NCI-H345 treated with DMSO at 0.1 percent for 48 hours (cell line): ENCODE results near the gene FAM114A1.
"Not testable (repeated sequence)": the region's sequence is repeated elsewhere in the genome, so short reads cannot be mapped to it uniquely, and the experiment has no call there.

Experiments used
- DNase-seq: peaks from one replicate; lab custom pipeline; 2025; ENCODE audit not compliant: unreplicated experiment; lab: John Stamatoyannopoulos, UW

FAM114A1 gene

DNA sequence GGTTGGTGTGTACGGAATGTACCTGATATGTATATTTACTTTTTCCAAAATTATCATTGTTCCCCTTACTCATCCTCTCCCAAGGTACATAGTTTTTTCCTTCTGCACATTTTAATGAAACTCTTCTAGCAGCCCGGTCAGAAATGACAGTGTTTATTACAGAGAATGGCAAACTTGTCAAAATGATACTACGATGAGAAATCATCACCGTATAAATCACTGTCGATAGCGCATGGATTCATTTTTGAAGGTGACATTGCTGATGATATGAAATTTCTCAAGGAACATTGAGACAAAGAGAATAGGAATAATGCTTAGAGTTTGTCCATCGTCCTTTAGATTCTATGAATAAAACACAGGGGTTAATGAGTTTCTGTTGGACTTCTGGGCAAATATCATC is 30.6 kb downstream of the FAM114A1 start:
- no peak for DNase-seq

- DNase-seq = no peak
These were observed 34.6 kb downstream of the FAM114A1 start for GRCh38 chr4:38902221-38902620.

- DNase-seq = peak; percentile 7
These were observed 35.1 kb downstream of the FAM114A1 start for GRCh38 chr4:38902695-38903094.

DNA sequence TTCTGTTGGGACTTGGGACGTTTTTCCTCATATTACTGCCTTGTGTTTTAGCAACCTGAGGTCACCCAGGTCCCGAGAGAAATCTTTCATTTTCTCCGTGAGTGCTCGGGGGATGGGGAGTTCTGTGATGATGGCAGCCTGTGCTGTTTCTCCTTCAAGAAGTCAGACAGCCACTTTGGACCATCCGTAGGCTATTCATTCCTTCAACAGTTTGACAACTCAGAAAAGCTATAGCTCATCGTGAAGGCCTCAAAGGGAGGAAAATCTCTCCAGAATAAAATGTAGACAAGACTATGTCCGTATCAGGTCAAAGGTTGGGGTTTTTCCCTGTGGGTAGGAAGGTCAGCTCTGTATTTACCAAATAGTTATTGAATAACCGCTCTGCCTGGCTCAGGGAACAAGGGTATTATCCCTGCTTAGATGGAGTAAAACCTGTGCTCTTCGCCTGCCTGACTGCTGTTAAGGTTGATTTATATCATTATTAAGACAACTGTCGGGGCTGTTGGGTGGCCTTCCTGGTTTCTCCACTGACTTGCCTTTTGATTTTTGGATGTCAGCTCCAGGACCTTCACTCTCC is 36.6 kb downstream of the FAM114A1 start:
- no peak for DNase-seq

GRCh38 chr4:38904682-38905081 is 37.1 kb downstream of the FAM114A1 start:
- DNase-seq = no peak

DNA sequence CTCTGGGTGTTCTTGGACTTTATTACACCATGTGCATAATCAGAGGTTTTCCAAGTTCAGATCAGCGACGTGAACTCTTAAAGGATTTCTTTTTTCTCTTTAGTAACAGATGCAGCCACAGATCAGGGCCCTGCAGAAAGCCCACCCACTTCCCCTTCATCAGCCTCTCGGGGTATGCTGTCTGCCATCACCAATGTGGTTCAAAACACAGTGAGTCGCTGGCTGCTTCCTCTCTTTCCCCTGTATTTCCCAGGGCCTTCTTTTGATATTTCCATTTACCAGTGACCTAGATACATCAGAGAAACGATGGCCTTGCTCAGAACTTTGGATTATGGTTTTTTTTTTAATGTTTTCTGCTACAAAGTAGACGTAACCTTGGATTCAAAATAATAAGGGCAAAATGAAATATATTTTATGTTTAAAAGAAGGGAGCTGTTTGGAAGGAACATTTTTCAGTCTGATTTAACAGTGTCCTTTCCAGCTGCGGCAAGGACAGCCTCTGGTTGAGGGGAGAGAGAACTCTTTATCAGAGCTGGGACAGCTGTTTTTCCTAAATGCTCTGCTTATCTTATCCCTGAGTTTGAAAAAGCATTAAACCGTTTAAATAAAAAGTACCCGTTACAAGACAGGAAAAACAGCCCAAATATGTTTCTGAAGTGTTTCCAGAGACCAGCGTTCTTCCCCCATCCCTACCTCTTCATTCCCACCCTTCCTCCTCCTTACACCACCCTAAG is 38.2 kb downstream of the FAM114A1 start:
- DNase-seq = no peak

- no peak for DNase-seq
These were observed 40.2 kb downstream of the FAM114A1 start for GRCh38 chr4:38907696-38908270.

DNA sequence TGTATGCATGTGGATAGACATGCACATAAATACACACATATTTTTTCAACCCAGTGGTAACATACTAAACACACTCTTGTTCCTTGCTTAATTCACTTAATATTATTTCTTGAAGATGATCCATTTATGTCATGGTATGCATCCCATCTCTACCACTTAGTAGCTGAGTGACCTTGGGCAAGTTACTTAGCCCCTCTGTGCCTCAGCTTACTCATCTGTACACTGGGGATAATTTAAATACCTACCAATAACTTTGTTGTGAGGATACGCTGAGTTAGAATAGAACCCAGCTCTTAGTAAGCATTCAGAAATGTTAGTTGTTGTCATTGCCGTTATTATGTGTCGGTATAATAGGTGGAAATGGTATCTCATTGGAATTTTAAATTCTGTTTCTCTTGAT is 41.4 kb downstream of the FAM114A1 start:
- no peak for DNase-seq

DNA sequence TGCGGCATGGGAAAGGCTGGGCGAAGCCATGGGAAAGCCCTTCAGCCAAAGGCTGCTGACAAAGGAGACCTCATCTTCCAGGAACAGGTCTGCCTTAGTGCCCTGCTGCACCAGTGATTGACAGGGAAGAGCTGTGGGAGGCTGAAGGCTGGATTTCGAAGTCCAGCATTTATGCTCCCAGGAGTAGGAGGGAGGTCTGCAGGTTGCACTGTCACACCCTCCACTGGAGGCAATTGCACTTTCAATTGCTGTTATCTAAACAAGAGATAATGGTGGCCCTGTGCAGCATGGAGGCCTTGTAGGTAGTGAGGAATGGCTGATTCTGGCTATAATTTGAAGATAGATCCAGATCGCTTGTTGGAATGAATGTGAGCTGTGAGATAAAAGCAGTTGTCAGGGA is 43.7 kb downstream of the FAM114A1 start:
- no peak for DNase-seq

GRCh38 chr4:38914854-38915253 is 47.2 kb downstream of the FAM114A1 start:
- no peak for DNase-seq

- not testable (repeated sequence) for DNase-seq
These were observed 48.7 kb downstream of the FAM114A1 start for GRCh38 chr4:38916267-38916666.

- no peak for DNase-seq
These were observed 49.9 kb downstream of the FAM114A1 start for GRCh38 chr4:38917481-38918025.

DNA sequence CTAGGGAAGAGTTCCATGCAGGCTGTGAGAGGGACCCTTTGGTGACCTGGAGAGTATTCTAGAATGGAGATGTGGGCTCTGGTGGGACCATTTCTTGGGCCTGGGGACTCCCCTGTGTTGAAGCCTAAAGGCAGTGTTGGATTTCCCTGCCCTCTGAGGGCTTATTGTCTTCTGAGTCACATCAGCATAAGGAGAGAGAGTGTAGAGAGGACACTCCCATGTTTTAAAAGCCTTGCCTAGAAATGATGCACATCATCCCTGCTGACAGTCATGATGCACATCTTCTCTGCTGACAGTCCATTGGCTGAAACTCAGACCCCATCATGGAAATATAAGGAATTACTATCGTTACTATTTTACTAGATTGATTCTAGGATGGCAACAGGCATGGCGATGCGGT is 51.9 kb downstream of the FAM114A1 start:
- no peak for DNase-seq

DNA sequence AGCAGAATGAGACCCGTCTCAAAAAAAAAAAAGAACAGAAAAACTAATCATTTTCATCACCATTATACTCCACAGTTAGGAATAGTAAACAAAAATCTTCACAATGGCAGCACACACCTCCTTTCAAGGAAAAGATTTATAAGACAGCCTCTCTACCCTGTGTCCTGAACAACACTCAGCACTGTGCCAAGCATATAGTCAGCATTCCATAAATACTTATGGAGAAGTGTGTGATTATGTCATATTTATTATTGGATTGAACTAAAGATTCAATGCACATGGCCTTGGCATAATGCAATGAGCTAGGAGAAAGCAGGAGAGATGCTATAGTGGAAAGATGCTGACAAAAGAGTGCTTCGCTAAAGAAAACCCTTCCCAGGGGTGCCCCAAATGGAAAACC is 52.6 kb downstream of the FAM114A1 start:
- DNase-seq = no peak

DNA sequence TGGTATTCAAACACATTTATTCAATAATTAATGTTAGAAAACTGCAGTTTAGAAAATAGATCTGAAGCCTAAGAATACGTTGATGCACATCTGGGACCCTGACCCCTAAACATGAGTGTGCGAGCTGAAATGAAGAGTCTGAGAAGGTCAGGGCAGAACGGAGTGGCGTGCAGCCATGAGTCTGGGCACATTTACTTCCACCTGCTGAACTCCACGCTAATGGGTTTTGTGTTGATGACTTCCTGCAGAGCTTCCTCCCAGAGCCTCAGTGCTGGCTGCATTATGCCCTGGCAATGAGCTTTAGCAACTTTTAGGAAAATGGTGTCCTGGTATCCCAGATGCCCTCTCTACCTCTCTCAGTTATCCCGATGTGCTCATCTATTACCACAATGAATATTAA is 53.1 kb downstream of the FAM114A1 start:
- no peak for DNase-seq

DNA sequence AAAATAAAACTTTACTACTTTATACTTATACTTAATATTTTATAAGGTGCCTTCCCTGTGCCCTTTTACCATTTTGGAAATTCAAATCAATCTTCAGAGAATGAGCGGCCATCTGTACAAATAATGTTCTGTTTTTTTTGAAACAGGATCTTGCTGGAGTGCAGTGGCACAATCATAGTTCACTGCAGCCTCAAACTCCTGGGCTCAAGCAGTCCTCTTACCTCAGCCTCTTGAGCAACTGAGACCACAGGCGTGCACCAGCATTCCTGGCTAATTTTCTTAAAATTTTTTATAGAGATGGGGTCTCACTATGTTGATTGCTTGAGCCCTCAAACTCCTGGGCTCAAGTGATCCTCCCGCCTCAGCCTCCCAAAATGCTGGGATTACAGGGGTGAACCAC is 53.5 kb downstream of the FAM114A1 start:
- no peak for DNase-seq

DNA sequence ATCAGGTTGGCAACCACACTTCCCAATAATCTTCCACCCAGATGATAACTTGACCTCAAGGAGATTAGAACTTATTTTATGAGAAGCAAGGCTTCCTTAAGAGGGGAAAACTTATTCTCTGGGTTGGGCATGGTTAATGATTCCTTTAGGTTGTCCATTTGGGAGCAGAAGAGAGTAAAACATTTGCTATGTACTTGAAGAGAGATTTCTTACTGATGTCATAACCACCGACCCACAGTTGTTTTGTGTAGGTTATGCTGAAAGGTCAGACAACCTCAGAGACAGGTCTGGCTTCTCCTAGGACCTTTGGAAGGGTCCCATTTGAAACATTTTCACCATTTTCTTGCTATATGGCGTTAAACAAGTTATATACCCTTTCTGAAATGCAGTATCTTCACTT is 56.1 kb downstream of the FAM114A1 start:
- DNase-seq = no peak

- no peak for DNase-seq
These were observed 56.7 kb downstream of the FAM114A1 start for GRCh38 chr4:38924353-38924752.

- no peak for DNase-seq
These were observed 58.1 kb downstream of the FAM114A1 start for GRCh38 chr4:38925492-38926413.

- no peak for DNase-seq
These were observed 59.3 kb downstream of the FAM114A1 start for GRCh38 chr4:38926896-38927295.

- no peak for DNase-seq
These were observed 61.0 kb downstream of the FAM114A1 start for GRCh38 chr4:38928568-38928967.
